Spleen (tissue), 7 donors: ENCODE measurements around the gene NUDT16L1.

Source experiments
- POLR2AphosphoS5 ChIP-seq, 3 donors: sonication (generic); formaldehyde crosslinking; IDR thresholded peaks; one replicate each; pipeline ENCODE4 v1.5.1; 2017; ENCODE audit warnings: antibody characterized with exemption in 3 of 3
- TF ChIP-seq, protein P1 (sequence below), 11 experiments: fragments of 200-600 bp in 7 of 11; fragments of 450-650 bp in 4 of 11; sonication (generic) in 4 of 11; IDR thresholded peaks in 8 of 11; conservative IDR thresholded peaks in 3 of 11; 1 replicate in 7 of 11; 2 replicates in 4 of 11; pipeline versions ENCODE4 v1.4.0 to v1.8.0; 2016 to 2021; ENCODE audit warnings: antibody characterized with exemption in 11 of 11, inconsistent platforms in 4 of 11, mild to moderate bottlenecking in 1 of 11
- donor health status: DM: no; HTN: no; CAD: no; lungs with moderate emphysema.
- donor health status: DM: no; HTN: no; CAD: no.
- donor health status: DM: no; HTN: no; CAD: no.

DNA sequence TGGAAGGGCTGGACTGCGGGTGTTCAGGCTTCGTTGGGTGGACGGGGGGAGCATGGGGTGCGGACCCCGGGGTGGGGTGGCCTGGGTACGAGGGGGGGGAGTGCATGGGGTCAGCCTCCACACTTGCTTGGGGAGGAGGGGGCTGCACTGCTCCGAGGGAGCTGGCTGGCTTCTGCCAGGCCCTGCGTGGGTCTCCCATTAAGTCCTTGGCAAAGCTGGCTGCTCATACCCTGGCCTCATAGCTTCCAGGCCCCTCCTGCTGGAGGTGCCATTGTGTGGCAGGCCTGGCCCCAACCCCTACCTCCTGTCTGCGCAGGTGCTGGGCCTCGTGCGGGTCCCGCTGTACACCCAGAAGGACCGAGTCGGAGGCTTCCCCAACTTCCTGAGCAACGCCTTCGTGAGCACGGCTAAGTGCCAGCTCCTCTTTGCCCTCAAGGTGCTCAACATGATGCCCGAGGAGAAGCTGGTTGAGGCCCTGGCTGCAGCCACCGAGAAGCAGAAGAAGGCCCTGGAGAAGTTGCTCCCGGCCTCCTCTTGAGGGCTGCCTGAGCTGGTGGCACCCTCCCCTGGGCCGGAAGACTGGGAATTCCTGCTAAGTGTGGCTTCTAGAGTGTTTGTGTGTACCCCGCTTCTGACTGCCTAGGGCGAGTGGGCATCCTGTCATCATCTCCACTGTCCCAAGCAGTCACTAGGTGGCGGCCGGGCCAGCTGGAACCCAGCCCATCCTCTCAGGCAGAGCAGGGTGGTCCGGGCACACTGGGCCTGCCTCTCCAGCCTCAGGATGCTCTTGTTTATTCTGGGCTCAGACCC, 1.5 kb downstream of the NUDT16L1 start:
- TF ChIP-seq, protein P1, sequence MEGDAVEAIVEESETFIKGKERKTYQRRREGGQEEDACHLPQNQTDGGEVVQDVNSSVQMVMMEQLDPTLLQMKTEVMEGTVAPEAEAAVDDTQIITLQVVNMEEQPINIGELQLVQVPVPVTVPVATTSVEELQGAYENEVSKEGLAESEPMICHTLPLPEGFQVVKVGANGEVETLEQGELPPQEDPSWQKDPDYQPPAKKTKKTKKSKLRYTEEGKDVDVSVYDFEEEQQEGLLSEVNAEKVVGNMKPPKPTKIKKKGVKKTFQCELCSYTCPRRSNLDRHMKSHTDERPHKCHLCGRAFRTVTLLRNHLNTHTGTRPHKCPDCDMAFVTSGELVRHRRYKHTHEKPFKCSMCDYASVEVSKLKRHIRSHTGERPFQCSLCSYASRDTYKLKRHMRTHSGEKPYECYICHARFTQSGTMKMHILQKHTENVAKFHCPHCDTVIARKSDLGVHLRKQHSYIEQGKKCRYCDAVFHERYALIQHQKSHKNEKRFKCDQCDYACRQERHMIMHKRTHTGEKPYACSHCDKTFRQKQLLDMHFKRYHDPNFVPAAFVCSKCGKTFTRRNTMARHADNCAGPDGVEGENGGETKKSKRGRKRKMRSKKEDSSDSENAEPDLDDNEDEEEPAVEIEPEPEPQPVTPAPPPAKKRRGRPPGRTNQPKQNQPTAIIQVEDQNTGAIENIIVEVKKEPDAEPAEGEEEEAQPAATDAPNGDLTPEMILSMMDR (IDR thresholded peaks at IDR 0.05 in 8 of 11, conservative IDR thresholded peaks at IDR 0.05 in 3 of 11) = no peak
- peak in 2 of 3 donors; percentile 26 to 46 for TF ChIP-seq POLR2AphosphoS5 (IDR thresholded peaks at IDR 0.05)
